Stimulated activated CD8-positive, alpha-beta memory T cell treated with anti-CD3 and anti-CD28 coated beads, Interleukin-7, amount 100 ng/mL, for 48 hours (primary cell): ENCODE data around the gene ZDHHC14.

ENCODE experiments used
- DNase-seq, 2 donors: peaks; one replicate each; pipeline ENCODE4 v3.0.0-alpha.2; 2020; ENCODE audit warnings: low read depth in 1 of 2; ENCODE audit errors: extremely low read depth in 1 of 2

The ZDHHC14 gene

GRCh38 chr6:157513619-157514485 is 132.9 kb downstream of the ZDHHC14 start:
- DNase-seq: no peak

GRCh38 chr6:157514659-157515496 is 133.9 kb downstream of the ZDHHC14 start:
- no peak for DNase-seq

- DNase-seq: no peak
Observed at GRCh38 chr6:157516319-157517026, 135.5 kb downstream of the ZDHHC14 start.

GRCh38 chr6:157517601-157518359 is 136.8 kb downstream of the ZDHHC14 start:
- DNase-seq: no peak

GRCh38 chr6:157518397-157519250 is 137.6 kb downstream of the ZDHHC14 start:
- DNase-seq: no peak

- no peak for DNase-seq
Observed at GRCh38 chr6:157519255-157520116, 138.5 kb downstream of the ZDHHC14 start.

- no peak for DNase-seq
Observed at GRCh38 chr6:157520117-157520406, 139.1 kb downstream of the ZDHHC14 start.

GRCh38 chr6:157520596-157521361 is 139.8 kb downstream of the ZDHHC14 start:
- DNase-seq: no peak

- no peak for DNase-seq
Observed at GRCh38 chr6:157521362-157522335, 140.7 kb downstream of the ZDHHC14 start.

- no peak for DNase-seq
Observed at GRCh38 chr6:157522472-157522871, 141.5 kb downstream of the ZDHHC14 start.

- DNase-seq: no peak
Observed at GRCh38 chr6:157524735-157525134, 143.7 kb downstream of the ZDHHC14 start.

GRCh38 chr6:157525292-157525889 is 144.4 kb downstream of the ZDHHC14 start:
- no peak for DNase-seq

- no peak for DNase-seq
Observed at GRCh38 chr6:157525918-157526425, 145.0 kb downstream of the ZDHHC14 start.

- DNase-seq: no peak
Observed at GRCh38 chr6:157527471-157527907, 146.5 kb downstream of the ZDHHC14 start.

GRCh38 chr6:157528931-157529653 is 148.1 kb downstream of the ZDHHC14 start:
- no peak for DNase-seq

GRCh38 chr6:157529654-157530039 is 148.7 kb downstream of the ZDHHC14 start:
- DNase-seq: no peak
